ENCODE results near the gene AP3B1.
"Not testable (repeated sequence)": the region's sequence is repeated elsewhere in the genome, so short reads cannot be mapped to it uniquely, and the experiment has no call there.

The AP3B1 gene

DNA sequence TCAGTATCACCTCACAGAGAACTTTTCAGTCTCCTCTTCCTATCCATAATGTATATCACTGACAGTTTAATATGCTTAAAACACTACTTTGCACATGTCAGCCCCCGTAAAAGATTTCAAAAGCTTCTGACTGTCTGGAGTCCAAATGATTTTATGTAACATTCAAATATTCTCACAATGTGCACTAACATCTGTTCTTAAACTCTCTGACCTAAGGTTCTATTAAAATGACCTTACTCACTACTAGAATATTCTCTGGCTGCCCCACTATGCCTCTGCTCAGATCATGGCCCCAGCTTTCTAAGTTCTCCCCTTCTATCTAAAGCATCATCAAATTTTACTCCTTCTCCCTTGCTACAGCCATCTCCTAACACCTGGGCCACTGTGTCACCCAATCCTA is 52.5 kb downstream of the AP3B1 start:
- no peak for DNase-seq

DNA sequence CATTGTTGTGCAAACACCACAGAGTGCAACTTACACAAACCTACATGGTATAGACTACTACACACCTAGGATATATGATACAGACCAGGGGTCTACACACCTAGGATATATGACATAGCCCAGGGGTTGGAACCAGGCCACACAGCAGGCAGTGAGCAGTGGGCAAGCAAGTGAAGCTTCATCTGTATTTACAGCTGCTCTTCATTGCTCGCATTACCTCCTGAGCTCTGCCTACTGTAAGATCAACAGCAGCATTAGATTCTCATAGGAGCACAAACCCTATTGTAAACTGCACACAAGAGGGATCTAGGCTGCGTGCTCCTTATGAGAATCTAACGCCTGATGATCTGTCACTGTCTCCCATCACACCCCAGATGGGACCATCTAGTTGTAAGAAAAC is 56.6 kb downstream of the AP3B1 start:
- no peak for DNase-seq

DNA sequence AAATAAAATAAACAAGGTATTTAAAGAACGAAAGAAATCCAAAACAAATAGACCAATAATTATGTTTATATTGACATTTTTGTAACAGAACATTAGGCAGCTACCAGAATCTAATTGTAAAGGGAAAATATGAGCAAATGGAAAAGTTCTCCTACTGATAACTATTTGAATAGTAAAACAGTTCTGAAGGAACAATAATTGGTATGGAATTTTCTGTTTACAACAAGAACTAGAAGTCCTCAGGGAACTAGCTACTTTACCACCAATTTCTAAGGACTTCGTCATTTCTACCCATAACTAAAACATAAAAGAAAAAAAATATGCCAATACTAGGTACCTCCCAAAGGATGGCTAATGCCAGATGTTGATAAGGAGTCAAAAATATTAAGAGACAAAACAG is 58.5 kb downstream of the AP3B1 start:
- DNase-seq = no peak

DNA sequence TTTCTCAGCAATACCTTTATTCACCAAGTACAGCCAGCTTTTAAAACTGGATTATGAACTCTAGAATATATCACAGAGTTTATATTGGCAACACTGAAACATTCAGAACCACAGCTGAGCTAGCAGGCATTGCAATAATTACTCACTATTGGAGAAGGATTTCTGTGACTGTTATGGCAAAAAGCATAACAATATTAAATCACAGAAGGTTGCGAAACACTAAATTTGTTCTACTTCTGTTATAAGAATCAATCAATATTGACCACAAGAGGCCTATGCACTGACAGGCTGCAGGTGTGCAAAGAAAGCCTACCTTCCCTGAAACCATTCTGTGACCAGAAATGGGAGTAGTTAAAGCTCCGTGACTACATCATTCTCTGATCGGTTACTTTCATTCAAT is 59.2 kb downstream of the AP3B1 start:
- no peak for DNase-seq

DNA sequence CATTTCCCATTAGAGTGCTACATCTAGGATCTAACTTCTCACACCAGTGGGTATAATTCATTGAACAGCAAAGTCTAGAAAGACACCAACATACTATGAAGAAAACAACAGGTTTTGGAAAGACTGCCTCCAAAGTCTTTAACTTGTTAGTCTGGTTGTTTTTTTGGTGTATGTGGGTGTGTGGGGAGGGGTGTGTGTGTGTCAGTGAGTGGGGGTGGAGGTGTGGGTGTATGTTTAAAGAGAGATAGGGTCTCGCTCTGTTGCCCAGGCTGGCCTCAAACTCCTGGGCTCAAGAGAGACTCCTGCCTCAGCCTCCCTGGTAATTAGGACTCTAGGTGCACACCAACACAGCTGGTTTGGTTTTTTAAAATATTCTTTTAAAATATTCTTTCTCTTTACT is 59.7 kb downstream of the AP3B1 start:
- DNase-seq = no peak

GRCh38 chr5:78232163-78232562 is 62.3 kb downstream of the AP3B1 start:
- DNase-seq = no peak

DNA sequence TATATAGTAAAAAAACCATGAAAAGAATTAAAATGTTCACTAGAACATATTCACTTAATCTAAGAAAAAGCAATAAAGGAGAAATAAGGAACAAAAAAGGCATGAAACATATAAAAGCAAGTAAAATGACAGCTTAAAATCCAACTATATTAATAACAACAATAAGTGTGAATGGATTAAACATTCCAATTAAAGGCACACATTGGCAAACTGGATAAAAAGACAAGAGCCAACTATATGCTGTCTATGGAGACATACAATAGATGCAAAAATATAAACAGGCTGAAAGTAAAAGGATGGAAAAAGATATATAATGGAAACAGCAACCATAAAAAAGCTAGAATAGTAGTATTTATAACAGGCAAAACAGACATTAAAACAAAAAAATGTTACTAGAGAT is 70.1 kb downstream of the AP3B1 start:
- DNase-seq = no peak

GRCh38 chr5:78221964-78222451 is 72.5 kb downstream of the AP3B1 start:
- DNase-seq = no peak

DNA sequence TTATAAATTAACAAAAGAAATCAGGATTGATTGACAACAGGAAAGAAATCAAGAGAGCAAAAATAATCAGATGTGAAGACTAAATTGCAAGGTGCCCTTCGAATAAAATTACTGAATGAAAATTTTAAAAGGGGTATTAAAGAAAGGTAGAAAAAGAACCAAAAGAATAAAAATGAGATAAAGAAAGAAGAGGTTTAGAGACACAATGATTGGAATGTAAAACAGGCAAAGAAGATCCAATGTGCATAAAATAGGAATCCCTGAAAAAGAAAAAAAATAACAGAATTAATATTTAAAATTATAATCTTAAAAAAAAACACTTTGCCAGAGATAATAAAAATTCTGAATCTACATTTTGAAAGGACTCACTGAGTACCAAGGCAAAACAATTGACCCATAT is 73.0 kb downstream of the AP3B1 start:
- DNase-seq = no peak

DNA sequence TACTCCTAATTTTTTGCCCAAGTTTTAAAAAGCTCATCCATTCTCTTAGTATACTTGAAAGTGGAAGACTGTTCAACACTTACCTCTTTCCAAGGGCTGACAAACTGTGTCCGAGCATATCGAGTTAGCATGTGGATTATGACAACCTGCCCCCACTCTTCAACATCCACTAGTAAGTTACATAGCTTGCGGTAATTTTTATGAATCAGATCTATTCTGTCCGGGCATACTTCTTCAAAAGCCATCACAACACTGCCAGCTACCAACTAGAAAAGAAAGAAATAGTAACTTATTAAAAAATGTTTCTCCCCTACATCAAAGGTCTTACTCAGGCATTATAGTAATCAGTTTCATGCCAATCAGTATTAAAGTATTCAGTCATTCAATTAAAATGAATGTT is 78.5 kb downstream of the AP3B1 start:
- no peak for DNase-seq

- DNase-seq = no peak
These were observed 78.9 kb downstream of the AP3B1 start for GRCh38 chr5:78215565-78215964.

GRCh38 chr5:78213799-78214198 is 80.7 kb downstream of the AP3B1 start:
- no peak for DNase-seq

DNA sequence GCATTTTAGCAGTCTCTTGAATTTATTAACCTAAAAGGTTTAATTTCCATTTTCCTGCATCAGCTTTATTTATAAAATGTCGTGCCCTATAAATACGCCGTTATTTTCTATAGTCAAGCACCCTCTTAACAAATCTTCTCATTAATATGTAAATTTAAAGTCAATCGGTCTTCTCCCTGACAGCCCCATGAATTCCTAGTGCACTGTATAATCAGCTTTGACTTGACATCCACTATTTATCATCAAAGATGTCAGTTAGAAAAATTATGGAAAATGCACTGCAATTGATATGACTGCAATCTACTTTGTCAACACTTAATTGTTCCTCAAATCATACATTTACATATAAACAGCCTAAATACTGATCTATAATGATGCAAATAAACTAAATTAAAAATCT is 83.4 kb downstream of the AP3B1 start:
- no peak for DNase-seq

DNA sequence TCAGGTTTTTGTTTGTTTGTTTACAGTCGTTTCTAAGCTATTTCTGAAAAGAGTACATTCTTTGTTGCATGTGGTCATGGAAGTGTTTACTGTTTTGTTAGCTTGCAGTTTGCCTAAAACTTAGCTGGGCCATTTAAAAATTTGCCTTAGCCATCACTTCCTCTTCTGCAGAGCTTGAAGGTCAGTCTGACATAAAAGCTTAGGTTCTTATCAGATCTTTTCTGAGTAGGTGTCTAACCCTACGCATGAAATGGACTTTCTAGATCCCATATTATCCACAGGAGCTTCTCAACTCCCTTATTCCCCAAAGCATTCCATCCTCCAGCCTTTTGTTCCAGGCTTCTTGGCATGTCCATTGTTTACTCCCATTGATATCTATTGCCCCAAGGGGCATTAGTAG is 90.3 kb downstream of the AP3B1 start:
- no peak for DNase-seq

GRCh38 chr5:78203815-78204214 is 90.7 kb downstream of the AP3B1 start:
- DNase-seq = no peak

DNA sequence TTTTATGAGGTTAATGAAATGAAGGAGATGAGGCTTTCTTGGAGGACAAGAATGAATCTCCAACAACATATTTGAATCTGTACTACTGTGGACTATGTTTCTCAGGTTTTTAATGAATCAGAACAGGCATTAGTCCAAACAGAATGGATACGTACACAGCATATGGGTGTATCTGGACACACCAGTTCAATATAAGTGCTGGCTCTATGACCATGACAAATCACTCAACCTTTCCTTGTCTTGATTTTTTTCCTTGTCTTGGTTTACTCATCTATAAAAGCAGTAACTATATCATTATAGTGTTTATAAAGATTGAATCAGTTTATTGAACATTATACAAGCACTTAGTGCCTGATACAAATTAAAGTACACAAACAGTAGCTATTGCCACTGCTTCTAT is 104.1 kb downstream of the AP3B1 start:
- no peak for DNase-seq

DNA sequence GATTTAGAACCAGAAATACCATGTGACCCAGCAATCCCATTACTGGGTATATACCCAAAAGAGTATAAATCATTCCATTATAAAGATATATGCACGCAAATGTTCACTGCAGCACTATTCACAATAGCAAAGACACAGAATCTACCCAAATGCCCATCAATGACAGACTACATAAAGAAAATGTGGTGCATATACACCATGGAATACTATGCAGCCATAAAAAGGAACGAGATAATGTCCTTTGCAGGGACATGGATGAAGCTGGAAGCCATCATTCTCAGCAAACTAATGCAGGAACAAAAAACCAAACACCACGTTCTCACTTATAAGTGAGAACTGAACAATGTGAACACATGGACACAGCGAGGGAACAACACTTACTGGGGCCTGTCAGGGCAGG is 105.8 kb downstream of the AP3B1 start:
- DNase-seq = not testable (repeated sequence)

- no peak for DNase-seq
These were observed 107.3 kb downstream of the AP3B1 start for GRCh38 chr5:78187172-78187571.

- DNase-seq = no peak
These were observed 111.7 kb downstream of the AP3B1 start for GRCh38 chr5:78182838-78183237.

DNA sequence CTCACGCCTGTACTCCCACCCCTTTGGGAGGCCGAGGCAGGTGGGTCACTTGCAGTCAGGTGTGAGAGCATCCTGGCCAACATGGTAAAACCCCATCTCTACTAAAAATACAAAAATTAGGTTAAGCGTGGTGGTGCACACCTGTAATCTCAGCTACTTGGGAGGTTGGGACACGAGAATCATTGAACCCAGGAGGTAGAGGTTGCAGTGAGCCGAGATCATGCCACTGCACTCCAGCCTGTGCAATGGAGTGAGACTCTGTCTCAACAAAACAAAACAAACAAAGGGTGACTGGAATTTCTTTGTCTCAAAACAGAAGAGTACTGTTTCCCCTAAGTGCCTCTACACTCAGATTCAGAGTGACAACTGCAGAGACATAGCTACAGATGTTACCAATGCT is 116.1 kb downstream of the AP3B1 start:
- DNase-seq = no peak

DNA sequence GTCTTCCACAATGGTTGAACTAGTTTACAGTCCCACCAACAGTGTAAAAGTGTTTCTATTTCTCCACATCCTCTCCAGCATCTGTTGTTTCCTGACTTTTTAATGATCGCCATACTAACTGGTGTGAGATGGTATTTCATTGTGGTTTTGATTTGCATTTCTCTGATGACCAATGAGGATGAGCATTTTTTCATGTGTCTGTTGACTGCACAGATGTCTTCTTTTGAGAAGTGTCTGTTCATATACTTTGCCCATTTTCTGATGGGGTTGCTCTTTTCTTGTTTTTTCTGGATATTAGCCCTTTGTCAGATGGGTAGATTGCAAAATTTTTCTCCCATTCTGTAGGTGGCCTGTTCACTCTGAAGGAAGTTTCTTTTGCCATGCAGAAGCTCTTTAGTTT is 124.2 kb downstream of the AP3B1 start:
- DNase-seq = not testable (repeated sequence)

- DNase-seq = peak; percentile 35
These were observed 132.1 kb downstream of the AP3B1 start for GRCh38 chr5:78162253-78162862.

DNA sequence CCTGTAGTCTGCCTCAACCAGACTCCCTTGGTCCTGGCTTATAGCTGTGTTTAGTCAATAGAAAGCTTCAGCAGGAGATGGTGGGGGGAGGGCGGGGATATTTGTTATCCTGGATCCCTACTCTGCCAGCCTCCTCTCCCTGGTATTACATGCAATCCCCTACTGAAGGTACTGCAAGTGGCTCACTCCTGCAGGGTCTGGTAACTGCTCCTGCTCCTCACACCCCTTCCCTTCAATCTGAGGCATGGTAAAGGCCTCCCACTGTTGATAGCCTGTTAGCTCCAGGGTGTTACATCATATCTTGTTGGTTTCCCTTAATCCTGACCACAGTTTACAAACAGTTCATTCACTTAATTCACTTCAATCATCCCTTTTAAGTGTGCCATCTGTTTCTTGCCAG is 137.5 kb downstream of the AP3B1 start:
- DNase-seq = no peak

GRCh38 chr5:78151594-78152271 is 142.8 kb downstream of the AP3B1 start:
- DNase-seq = no peak

DNA sequence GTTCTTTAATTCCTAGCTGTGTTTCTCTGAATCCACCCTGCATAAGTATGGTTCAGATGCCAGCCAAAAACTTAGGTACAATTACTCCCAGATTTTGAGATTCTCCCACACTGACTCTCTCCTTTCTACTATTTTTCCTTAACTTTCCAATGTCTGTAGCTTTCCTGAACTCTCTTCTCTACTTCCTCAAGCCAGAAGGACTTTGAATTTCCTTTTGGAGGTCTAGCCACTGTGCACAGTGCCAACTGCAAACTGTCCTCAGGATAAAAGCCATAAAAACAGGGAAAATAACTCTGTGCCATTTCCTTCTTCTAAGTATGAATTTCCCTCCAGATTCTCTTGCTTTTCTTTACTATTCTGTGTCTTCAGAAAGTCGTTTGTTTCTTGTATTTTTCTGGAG is 157.2 kb downstream of the AP3B1 start:
- DNase-seq = no peak

All from NCI-H187 treated with DMSO at 0.1 percent for 48 hours (cell line).